H1 (cell line): ENCODE measurements around the gene H1-8. TPM values are rescaled to one million over a fixed set of nuclear protein-coding genes. Genes with fewer than 3 reads are reported as not detected.

ENCODE experiments used
- CHD1 ChIP-seq: IDR thresholded peaks from 2 replicates; pipeline ENCODE4 v1.6.1; 2012; ENCODE audit warnings: low read depth, low read length, improper control_type of control experiment
- NANOG ChIP-seq: IDR thresholded peaks from 2 replicates; pipeline ENCODE4 v1.6.1; 2011; ENCODE audit warnings: low read length, low read depth, mild to moderate bottlenecking, inconsistent platforms; ENCODE audit not compliant: insufficient read depth, poor library complexity, severe bottlenecking
- RNF2 ChIP-seq: fragments of 200-900, 300-1000 bp; sonication (generic); IDR thresholded peaks from 2 replicates; pipeline ENCODE4 v1.7.1; 2016; ENCODE audit warnings: borderline replicate concordance, low read depth, mild to moderate bottlenecking, antibody characterized with exemption, low read length; ENCODE audit not compliant: poor library complexity, severe bottlenecking; ENCODE audit errors: missing control alignments
- SIN3A ChIP-seq, 2 experiments: IDR thresholded peaks in 1 of 2; conservative IDR thresholded peaks in 1 of 2; 2 replicates each; pipeline ENCODE4 v1.6.1; 2011 to 2012; ENCODE audit warnings: low read length in 2 of 2, improper control_type of control experiment in 1 of 2, low read depth in 1 of 2, mild to moderate bottlenecking in 1 of 2
- polyA plus RNA-seq, 7 experiments: library from polyadenylated mRNA; depleted of rRNA in 3 of 7; stranded (reverse) in 5 of 7; unstranded in 2 of 7; fragments of >200 nt in 5 of 7; fragments of 200-250 nt in 2 of 7; gene quantifications; 1 replicate in 5 of 7; 2 replicates in 1 of 7; 4 replicates in 1 of 7; pipeline versions ENCODE4 v1.2.1 to v1.2.3, GENCODE V29; 2011 to 2013; ENCODE audit warnings: missing spikeins in 2 of 7, mixed read lengths in 2 of 7
- total RNA-seq: library from RNA; stranded (reverse); fragmentation: NEBNext Ultra II Directional; extraction: Animal tissue kit (Norgen Biotek cat#: 25700); gene quantifications from 2 replicates; pipeline ENCODE4 v1.2.1, GENCODE V29; 2021

H1-8 gene
- total and polyA plus RNA-seq, 2 of the 8 experiments (the other 6 are each of a cell fraction or from before 2014, with no cell fraction given), result not detected

DNA sequence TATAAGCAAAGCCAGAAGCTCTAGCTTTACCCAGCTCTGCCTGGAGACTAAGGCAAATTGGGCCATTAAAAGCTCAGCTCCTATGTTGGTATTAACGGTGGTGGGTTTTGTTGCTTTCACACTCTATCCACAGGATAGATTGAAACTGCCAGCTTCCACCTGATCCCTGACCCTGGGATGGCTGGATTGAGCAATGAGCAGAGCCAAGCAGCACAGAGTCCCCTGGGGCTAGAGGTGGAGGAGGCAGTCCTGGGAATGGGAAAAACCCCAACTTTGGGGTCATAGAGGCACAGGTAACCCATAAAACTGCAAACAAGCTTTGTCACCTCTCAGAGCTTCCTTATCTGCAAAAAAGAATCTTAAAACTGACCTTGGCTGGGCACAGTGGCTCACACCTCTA lies 7.9 kb upstream of the H1-8 start (continued):
- TF ChIP-seq RNF2 (no peak), NANOG (no peak), SIN3A (conservative IDR thresholded peaks at IDR 0.05 in 1 of 2, IDR thresholded peaks at IDR 0.05 in 1 of 2; ENCODE audit: low read depth in 1 of 2, low read length in 2 of 2) (no peak), CHD1 (no peak)
